SW480 (cell line): ENCODE results near the gene NXN.
"Not testable (repeated sequence)": the region's sequence is repeated elsewhere in the genome, so short reads cannot be mapped to it uniquely, and the experiment has no call there.

ENCODE experiments used
- DNase-seq: peaks from one replicate; pipeline ENCODE4 v3.0.0-alpha.2; 2016; ENCODE audit warnings: low spot score

NXN gene

DNA sequence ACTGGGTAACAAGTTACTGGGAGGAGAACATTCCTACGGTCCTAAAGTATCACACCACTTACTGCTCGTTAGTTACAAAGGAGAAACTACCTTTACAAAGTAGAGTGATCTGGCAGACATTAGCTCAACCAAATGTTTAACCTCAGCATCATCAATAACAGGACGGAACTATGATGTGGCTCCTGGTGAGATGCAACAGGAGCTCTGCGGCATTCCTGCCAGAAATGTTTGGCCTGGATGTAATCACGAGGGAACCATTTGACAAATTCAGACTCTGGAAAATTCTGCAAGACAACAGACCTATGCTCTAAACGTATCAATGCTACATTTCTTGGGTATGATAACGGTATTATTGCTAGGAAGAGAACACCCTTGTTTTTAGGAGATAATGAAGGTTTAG lies 117.0 kb downstream of the NXN start:
- DNase-seq = no peak

GRCh38 chr17:861364-861763 lies 118.2 kb downstream of the NXN start:
- DNase-seq = no peak

- no peak for DNase-seq
These were observed 118.8 kb downstream of the NXN start for GRCh38 chr17:860805-861204.

- DNase-seq = no peak
These were observed 119.8 kb downstream of the NXN start for GRCh38 chr17:859824-860195.

DNA sequence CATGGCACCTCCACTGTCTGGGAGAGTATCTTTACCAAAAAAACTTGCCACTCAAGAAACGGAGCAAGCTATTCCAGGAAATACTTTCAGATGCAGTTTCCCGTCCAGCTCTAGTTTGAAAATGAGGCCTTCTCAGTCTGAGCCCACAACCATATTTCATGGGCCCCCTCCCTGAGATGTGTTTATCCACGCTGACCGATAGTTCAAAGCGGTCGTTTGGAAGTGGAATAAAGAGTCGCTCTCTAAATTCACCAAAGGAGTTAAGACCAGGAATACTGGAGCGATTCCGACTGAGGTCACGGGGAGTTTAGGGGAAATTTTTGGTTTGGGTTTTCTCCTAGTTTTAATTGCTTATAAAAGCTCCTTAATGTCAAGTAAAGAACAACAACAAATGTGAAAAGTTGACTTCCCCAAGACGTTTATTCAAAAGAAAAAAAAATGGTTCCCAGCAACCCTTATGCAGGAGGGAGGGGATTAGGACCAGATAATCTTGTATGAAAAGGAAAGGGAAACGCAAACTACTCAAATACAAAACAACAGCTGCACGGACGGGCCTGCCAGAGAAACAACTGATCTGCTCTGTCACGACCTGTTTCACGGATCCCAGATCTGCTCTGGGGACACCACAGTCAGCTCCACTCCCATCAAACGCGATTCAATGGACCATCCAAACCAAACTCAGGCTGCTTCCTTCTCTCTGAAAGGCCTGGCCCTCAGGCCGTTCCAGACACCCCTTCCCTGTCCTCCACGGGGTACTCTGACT lies 120.3 kb downstream of the NXN start:
- no peak for DNase-seq

DNA sequence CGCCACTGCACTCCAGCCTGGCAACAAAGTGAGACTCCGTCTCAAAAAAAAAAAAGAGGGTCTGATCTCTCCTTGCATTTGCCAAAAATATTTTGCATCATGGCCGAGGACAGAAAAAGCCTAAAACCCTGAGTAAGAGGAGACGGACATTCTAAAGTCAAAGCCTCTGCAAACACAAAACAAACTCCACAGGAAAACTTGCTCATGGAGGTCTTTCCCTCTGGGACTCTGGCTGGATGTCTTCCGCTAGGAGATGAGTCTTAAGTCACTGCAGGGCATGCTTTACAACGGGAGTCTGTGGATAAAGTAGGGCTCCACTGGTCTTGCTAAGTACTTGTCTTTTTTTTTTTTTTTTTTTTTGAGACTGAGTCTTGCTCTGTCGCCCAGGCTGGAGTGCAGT lies 123.4 kb downstream of the NXN start:
- DNase-seq = no peak

DNA sequence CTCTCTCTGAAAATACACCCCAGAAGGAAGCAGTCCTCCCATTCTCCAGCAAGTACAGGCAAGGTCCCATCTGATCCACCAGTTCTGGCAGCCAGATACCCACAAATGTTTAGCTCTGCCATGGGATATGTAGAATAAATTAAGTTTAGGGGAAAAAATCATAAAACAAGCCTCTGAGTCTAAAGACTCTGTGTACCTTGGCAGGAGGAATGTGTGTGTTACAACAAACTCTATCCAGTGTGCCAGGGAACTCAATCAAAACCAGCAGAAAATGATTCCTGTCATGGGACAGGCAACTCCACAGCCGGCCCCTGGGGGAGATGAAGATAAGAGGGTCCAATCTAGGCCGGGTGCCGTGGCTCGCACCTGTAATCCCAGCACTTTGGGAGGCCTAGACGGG lies 124.0 kb downstream of the NXN start:
- no peak for DNase-seq

DNA sequence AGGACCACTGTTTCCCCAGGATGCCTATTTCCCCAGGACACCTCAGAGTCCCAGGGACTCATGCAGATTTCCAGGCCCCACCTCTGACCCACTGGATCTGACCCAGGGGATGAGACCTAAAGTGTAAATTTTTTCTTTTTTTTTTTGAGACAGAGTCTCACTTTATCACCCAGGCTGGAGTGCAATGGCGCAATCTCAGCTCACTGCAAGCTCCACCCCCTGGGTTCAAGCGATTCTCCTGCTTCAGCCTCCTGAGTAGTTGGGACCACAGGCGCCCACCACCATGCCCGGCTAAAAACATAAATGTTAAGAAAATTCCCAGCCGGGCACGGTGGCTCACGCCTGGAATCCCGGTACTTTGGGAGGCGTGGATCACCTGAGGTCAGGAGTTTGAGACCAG lies 126.7 kb downstream of the NXN start:
- not testable (repeated sequence) for DNase-seq

DNA sequence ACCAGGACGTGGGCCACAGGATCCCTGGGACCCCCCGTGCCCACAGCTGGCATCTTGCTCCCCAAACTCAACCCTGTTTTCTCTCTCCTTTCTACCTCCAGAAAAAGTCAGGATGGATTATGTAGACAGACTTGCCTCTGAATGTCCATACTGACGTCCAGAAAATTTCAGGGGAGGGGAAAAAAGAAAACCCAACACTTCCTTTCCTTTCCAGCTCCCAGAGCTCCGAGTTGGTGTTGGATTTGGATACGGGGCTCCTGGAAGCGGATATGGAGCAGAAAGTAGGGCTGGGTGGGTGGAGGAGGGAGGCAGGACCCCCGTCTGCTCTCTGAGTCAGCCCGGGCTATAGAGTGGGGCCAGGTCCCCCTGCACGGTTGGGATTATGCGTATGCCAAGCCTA lies 127.2 kb downstream of the NXN start:
- no peak for DNase-seq

GRCh38 chr17:851924-852323 lies 127.7 kb downstream of the NXN start:
- no peak for DNase-seq

DNA sequence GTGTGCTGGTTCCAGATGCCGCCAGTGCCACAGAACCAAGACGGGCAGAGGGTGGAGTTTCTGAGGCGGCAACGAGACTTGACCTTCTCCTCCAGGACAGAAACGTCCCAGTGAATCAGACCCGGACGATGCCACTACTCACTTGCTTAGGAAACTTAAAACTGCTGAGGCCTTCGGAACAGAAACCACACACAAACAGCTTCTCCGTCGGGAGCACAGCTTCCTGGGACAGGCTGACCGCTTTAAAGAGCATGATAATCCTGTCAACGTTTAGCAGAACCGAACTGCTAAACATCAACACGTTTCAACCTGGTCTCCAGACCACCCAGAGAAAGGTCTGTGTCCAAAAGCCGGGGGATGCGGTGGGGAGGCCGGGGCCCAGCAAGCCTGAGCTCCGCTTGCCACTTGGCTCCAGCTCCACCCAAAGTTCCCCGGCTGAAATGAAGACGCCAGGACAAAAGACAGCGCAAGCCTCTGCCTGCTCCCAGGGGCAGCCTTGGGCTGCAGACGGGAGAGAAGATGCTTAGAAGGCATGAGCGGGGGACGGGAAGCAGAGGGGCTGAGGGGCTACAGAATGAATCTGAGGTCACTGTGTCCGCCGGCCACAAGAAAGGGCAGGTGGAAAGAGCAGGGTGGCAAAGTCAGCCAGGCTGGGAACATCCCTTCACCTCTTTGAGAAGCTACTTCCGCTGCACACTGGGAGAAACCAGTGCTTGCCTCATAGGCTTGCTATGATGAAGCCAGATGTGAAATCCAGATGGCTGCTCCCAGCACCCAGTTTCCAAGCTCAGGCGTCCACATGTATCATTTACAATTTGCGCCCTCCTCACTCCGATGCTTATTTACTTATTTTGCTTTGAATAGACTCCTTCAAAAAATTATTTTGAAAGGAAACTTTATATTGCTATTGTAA lies 128.5 kb downstream of the NXN start:
- DNase-seq = no peak

DNA sequence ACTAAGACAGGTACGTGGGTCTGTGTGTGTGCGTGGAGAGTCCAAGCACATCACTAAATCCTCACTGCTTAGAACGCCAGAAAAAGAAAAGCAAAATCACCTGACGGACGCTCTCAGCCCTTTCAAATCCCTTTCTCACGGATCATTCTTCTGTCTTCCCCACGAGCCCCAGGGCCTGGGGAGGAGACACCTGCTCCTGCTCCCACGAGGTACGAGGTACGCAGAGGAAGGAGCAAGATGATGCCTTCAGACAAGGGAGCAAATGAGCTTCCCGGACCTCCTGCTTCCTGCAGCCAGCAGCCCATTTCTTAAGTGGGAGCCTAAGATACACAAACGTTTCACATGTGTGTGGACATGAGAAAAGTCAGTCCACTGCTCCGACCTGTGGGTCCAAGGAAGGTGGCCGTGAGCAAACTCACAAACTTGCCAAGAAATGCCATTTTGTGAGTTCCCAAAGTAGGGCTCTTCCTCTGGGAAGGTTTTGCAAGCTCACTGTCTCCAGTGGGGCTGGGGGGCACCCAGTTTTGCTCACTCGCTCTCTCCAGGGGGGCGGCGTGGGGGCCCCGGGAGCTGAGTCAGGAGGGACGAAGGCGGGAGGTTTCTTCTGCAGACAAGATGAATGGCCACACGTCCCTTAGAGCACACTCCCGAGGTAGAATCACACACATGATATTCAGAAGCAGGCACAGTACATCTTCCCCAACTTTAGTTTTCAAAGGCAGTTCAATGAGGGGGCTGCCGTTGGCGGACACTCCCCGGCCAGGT lies 129.3 kb downstream of the NXN start:
- no peak for DNase-seq

DNA sequence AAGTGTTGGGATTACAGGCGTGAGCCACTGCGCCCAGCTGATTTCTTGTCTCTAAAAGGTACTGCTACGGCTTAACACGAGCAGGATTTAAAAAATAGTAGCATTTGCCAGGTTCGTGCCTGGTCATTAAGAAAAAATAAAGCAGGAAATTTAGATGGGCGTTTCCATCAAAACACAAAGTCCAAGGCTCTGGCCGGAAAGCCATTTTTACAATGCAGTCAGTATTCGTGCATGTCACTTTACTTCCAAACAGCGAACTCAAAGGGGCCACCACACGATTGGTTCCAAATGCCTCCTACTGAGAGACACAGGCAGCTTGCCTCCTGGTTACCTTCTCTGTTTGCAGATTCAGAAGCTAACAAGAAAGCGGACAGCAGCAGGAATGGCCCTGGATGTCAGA lies 131.2 kb downstream of the NXN start:
- DNase-seq = no peak

DNA sequence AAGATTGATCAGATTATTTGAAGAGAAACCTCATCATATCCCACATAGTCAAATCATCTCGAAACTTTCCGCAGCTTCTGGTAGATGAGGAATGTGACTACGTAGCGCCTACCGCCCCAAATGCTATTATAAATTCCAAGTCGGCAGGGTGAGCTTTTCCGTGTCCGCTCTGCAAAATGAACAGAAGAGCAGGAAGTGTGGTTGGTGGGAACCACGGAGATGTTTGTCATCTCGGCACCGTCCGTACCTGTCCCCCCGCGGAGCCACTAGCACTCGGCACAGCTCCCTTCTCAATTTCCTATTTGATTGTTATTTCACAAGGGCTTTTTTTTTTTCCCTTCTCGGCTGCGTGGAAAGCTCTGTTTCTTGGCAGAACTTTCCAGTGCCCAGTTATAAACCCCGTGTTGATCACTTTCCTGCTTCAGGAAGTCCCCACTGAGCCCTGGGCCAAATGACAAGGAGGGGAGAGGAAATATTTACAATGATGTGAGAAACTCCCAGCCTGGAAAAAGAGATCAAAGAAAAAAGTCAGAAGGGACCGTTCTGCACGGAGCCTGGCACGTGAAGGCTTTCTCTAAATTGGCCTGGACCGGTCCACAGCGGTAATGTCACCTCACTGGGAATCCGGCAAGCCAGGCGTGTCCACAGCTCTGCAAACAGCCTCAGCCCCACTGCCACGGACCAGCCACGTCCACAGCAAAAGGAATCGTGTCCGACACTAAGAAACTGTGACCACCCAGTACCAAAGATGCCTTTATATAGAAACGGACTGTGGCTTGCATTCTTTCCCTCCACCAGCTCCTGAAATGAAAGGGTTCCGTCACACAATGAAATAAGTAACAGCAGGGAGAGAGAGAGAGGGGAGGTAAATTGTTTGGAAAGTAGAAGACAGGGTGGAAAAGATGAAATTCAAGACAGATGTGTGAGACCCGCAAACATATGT lies 132.4 kb downstream of the NXN start:
- DNase-seq = peak; percentile 37

DNA sequence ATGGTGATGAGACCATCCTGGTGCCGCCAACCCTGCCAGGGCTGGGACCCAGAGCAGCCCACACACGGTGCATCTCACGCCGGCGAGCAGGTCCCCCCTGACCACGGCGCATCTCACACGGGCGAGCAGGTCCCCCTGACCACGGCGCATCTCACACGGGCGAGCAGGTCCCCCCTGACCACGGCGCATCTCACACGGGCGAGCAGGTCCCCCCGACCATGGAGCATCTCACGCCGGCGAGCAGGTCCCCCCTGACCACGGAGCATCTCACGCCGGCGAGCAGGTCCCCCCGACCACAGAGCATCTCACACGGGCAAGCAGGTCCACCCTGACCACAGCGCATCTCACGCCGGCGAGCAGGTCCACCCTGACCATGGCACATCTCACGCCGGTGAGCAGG lies 138.3 kb downstream of the NXN start:
- DNase-seq = no peak

DNA sequence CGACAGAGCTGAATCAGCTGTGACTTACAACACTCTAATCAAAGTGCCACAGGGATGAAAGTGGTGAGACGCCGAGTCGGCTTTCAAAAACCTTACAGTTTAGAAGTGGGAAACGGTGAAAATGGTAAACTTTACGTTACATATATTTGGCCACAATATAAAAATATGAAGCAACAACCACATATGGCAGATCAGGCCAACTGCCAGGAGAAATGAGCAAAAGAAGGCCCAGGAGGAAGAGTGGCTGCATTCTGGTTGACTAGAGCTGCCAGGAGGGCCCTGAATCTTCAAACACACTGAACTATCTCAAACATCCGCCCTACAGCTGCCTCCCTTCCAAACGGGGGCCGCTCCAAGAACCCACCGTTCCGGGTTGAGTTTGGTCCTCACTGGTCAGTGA lies 141.1 kb downstream of the NXN start:
- no peak for DNase-seq

GRCh38 chr17:836151-836550 lies 143.4 kb downstream of the NXN start:
- no peak for DNase-seq

GRCh38 chr17:835721-836120 lies 143.9 kb downstream of the NXN start:
- not testable (repeated sequence) for DNase-seq

DNA sequence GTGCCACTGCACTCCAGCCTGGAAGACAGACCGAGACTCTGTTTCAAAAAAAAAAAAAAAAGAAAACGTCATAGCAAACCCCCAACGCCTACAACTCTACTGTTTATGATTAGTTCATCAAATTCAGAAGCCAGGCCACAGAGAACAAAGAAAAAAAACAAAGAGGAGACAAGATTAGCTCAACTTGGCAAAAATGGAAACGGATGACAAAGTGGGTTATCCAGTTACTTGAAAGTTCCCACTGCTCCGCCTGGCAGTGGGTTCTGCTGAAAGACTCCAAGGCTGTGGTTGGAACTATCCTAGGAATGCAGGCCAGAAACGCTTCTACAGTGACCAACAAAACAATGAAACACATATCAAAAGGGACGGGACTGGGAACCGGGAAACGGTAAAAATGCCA lies 144.3 kb downstream of the NXN start:
- DNase-seq = peak; percentile 82

- DNase-seq = no peak
These were observed 145.4 kb downstream of the NXN start for GRCh38 chr17:834136-834535.

DNA sequence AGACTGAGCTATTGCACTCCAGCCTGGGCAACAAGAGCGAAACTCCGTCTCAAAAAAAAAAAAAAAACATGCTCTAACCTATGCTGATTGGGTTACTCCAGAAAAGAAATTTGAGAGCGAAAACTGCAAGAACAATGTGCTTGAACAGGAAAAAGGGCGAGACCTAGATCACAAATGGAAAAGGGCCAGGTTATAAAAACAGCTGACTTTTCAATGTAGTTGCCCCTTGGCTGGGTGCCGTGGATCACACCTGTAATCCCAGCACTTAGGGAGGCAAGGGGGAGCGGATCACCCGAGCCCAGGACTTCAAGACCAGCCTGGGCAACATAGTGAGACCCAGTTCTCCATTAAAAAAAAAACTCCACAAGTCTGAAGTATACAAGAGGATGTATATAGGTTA lies 148.6 kb downstream of the NXN start:
- DNase-seq = no peak

DNA sequence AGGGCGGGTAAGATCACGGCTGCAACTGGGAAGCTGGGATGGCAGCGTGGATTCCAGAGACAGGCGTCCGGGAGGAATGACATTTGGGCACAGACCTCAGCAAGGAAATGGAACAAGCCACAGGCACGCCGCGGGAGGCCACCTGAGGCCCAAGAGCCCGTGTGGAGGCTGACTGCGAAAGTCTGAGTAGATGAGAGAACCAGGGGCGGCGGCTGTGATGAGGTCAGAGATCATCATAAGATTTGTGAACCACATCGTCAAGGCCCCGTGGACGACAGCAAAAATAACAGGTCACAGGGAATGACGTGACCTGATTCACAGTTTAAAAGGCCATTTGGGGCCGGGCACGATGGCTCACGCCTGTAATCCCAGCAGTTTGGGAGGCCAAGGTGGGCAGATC lies 149.2 kb downstream of the NXN start:
- no peak for DNase-seq
